Measurements from ENCODE around the gene ISOC2. TPM values are rescaled to one million over a fixed set of nuclear protein-coding genes. Genes with fewer than 3 reads are reported as not detected.

Gene ISOC2
- total RNA-seq, 4 donors from 2014 or later, result 44.7 to 97.2 (median 87.5) TPM

- Histone ChIP-seq H3K27me3 (peaks cover 16% of the 10 kb centered on the region), H3K4me3 (no peak overlapping the region), H3K27ac (no peak overlapping the region)
These were observed 27.7 kb upstream of the ISOC2 start for GRCh38 chr19:55488986-55489710.

GRCh38 chr19:55487924-55488687 lies 26.7 kb upstream of the ISOC2 start, which contains the start of gene SSC5D:
Gene SSC5D (plus strand): TSS chr19:55488436. CDS start chr19:55488590, 154 bp downstream.
- H3K36me3 ChIP-seq, result peaks cover 3% of the 10 kb centered on the region
- TF ChIP-seq POLR2AphosphoS5 (IDR thresholded peaks at IDR 0.05) (no peak), POLR2A (IDR thresholded peaks at IDR 0.05) (no peak), EP300 (IDR thresholded peaks at IDR 0.05) (no peak)
- TF ChIP-seq, protein P1, sequence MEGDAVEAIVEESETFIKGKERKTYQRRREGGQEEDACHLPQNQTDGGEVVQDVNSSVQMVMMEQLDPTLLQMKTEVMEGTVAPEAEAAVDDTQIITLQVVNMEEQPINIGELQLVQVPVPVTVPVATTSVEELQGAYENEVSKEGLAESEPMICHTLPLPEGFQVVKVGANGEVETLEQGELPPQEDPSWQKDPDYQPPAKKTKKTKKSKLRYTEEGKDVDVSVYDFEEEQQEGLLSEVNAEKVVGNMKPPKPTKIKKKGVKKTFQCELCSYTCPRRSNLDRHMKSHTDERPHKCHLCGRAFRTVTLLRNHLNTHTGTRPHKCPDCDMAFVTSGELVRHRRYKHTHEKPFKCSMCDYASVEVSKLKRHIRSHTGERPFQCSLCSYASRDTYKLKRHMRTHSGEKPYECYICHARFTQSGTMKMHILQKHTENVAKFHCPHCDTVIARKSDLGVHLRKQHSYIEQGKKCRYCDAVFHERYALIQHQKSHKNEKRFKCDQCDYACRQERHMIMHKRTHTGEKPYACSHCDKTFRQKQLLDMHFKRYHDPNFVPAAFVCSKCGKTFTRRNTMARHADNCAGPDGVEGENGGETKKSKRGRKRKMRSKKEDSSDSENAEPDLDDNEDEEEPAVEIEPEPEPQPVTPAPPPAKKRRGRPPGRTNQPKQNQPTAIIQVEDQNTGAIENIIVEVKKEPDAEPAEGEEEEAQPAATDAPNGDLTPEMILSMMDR (IDR thresholded peaks at IDR 0.05), result no peak
- peak within 1 kb of the TSS; percentile 10 for H3K4me3 ChIP-seq
- peaks cover 71% of the 10 kb centered on the region for H3K4me1 ChIP-seq
- H3K9me3 ChIP-seq, result no peaks in the 10 kb centered on the region
- peak within 1 kb of the TSS; percentile 83 for H3K27ac ChIP-seq
- 9% methylated on average over 7 of the region's 21 CpGs for WGBS
- DNase-seq (ENCODE audit: low spot score in 2 of 2), result peak in 1 of 2 donors; percentile 81
- H3K27me3 ChIP-seq, result peaks cover 5% of the 10 kb centered on the region

More at GRCh38 chr19:55488986-55489710, 27.7 kb upstream of the ISOC2 start:
- Histone ChIP-seq H3K4me1 (peaks cover 69% of the 10 kb centered on the region), H3K36me3 (no peaks in the 10 kb centered on the region), H3K9me3 (no peaks in the 10 kb centered on the region)
- no peak for DNase-seq (ENCODE audit: low spot score in 2 of 2)
- TF ChIP-seq, protein P1 (IDR thresholded peaks at IDR 0.05), result no peak
- TF ChIP-seq POLR2AphosphoS5 (IDR thresholded peaks at IDR 0.05), result no peak
- 71% methylated on average over 3 of the region's 36 CpGs for WGBS

- DNase-seq (ENCODE audit: low spot score in 2 of 2), result peak in 1 of 2 donors; percentile 81
- Histone ChIP-seq H3K27ac (peak overlapping the region; percentile 83), H3K9me3 (no peaks in the 10 kb centered on the region), H3K4me1 (peaks cover 62% of the 10 kb centered on the region), H3K4me3 (peak overlapping the region; percentile 8), H3K36me3 (peaks cover 11% of the 10 kb centered on the region), H3K27me3 (no peaks in the 10 kb centered on the region)
- no peak for TF ChIP-seq EP300 (IDR thresholded peaks at IDR 0.05)
- TF ChIP-seq, protein P1 (IDR thresholded peaks at IDR 0.05), result no peak
- TF ChIP-seq POLR2A (IDR thresholded peaks at IDR 0.05), result no peak
- TF ChIP-seq POLR2AphosphoS5 (IDR thresholded peaks at IDR 0.05), result no peak
- 21% methylated on average over 12 of the region's 27 CpGs for WGBS
These were observed 25.8 kb upstream of the ISOC2 start for GRCh38 chr19:55486971-55487923.

GRCh38 chr19:55486043-55486970 lies 24.9 kb upstream of the ISOC2 start:
- H3K27ac ChIP-seq, result peak overlapping the region; percentile 83
- H3K4me1 ChIP-seq, result peaks cover 53% of the 10 kb centered on the region
- H3K27me3 ChIP-seq, result no peaks in the 10 kb centered on the region
- WGBS, result 64% methylated on average over 9 of the region's 53 CpGs
- H3K36me3 ChIP-seq, result peaks cover 21% of the 10 kb centered on the region
- DNase-seq (ENCODE audit: low spot score in 2 of 2), result peak in 1 of 2 donors; percentile 66
- H3K4me3 ChIP-seq, result peak overlapping the region; percentile 61
- H3K9me3 ChIP-seq, result no peaks in the 10 kb centered on the region
- no peak for TF ChIP-seq EP300 (IDR thresholded peaks at IDR 0.05)
- TF ChIP-seq, protein P1 (IDR thresholded peaks at IDR 0.05), result peak in 1 of 2 donors; percentile 19
- TF ChIP-seq POLR2A (IDR thresholded peaks at IDR 0.05), result no peak

All from suprapubic skin (tissue), 4 donors.